ENCODE data around the gene PRSS35. TPM values are rescaled to one million over a fixed set of nuclear protein-coding genes. Genes with fewer than 3 reads are reported as not detected.

Gene PRSS35
- total and polyA plus RNA-seq, 2 donors (not counting 1 experiment from before 2014, with no cell fraction given): not detected

- H3K27me3 ChIP-seq (replicated peaks in 1 of 4; ENCODE audit: control extremely low read depth in 1 of 4, control insufficient read depth in 3 of 4, insufficient read depth in 4 of 4, low read length in 3 of 4): peaks cover 0 to 18% (median 9%) of the 10 kb centered on the region in 4 experiments
- no peaks in the 10 kb centered on the region for H3K9me3 ChIP-seq (ENCODE audit: control extremely low read depth in 1 of 3, control insufficient read depth in 2 of 3, insufficient read depth in 1 of 3, low read length in 2 of 3)
- DNase-seq (peak; percentile 40), ATAC-seq (ENCODE audit: low read depth) (no peak)
- Mint-ChIP-seq H3K9me3 (ENCODE audit: insufficient read depth) (no peaks in the 10 kb centered on the region), H3K27ac (no peak overlapping the region), H3K4me3 (no peak overlapping the region), H3K4me1 (peaks cover 13% of the 10 kb centered on the region), H3K27me3 (peaks cover 40% of the 10 kb centered on the region)
- WGBS (ENCODE audit: insufficient coverage): 0% methylated on average over 1 of the region's 4 CpGs
- H2AFZ ChIP-seq (ENCODE audit: insufficient read depth, low read depth, low read length, poor library complexity, severe bottlenecking): no peak overlapping the region
- H3K9ac ChIP-seq (ENCODE audit: low read length): no peak overlapping the region
- ChIA-PET POLR2A (no interaction called here), CTCF (interaction anchor here (1.2 to 6.8 kb wide), 5 partner anchors 9 to 1244 kb away, joined by 4 to 35 read pairs (median 12); partner anchors contain the start of genes DOP1A and UBE3D)
- H3K4me2 ChIP-seq (replicated peaks; ENCODE audit: low read depth, low read length, poor library complexity, severe bottlenecking): no peak overlapping the region
- H3K79me2 ChIP-seq (ENCODE audit: control insufficient read depth, insufficient read depth, low read length): no peaks in the 10 kb centered on the region
- H3K4me3 ChIP-seq (ENCODE audit: control extremely low read depth in 1 of 5, extremely low read depth in 1 of 5, insufficient read depth in 1 of 5, low read depth in 2 of 5, low read length in 4 of 5): no peak overlapping the region
- intact Hi-C loops (cut with micrococcal nuclease): loop anchor here (2.0 kb wide), 2 partner anchors 292 to 450 kb away; partner anchors contain the start of gene UBE3D
- H3K36me3 ChIP-seq (replicated peaks in 1 of 2; ENCODE audit: control extremely low read depth in 1 of 2, control insufficient read depth in 1 of 2, extremely low read depth in 1 of 2, insufficient read depth in 2 of 2, low read length in 1 of 2): no peaks in the 10 kb centered on the region
- H3K27ac ChIP-seq (ENCODE audit: low read length in 2 of 2): no peak overlapping the region
- peak; percentile 91 for TF ChIP-seq CTCF (IDR thresholded peaks at IDR 0.05)
- TF ChIP-seq EZH2 (IDR thresholded peaks at IDR 0.05; ENCODE audit: borderline replicate concordance, insufficient read depth, low read depth, low read length, poor library complexity, severe bottlenecking): no peak
- no peaks in the 10 kb centered on the region for H4K20me1 ChIP-seq (ENCODE audit: control insufficient read depth, insufficient read depth, low read length, poor library complexity, severe bottlenecking)
- peaks cover 9 to 11% of the 10 kb centered on the region in 2 donors for H3K4me1 ChIP-seq (ENCODE audit: control insufficient read depth in 2 of 2, insufficient read depth in 2 of 2, low read length in 2 of 2)
Measured at GRCh38 chr6:83514866-83515466, 2.6 kb downstream of the PRSS35 start.

GRCh38 chr6:83517500-83517899 is 5.2 kb downstream of the PRSS35 start:
- WGBS (ENCODE audit: insufficient coverage): no CpG with 5 or more reads among the region's 1 CpG
- Histone ChIP-seq H3K27ac (ENCODE audit: low read length in 2 of 2) (no peak overlapping the region), H3K9me3 (ENCODE audit: control extremely low read depth in 1 of 3, control insufficient read depth in 2 of 3, insufficient read depth in 1 of 3, low read length in 2 of 3) (no peaks in the 10 kb centered on the region), H3K79me2 (ENCODE audit: control insufficient read depth, insufficient read depth, low read length) (no peaks in the 10 kb centered on the region), H4K20me1 (ENCODE audit: control insufficient read depth, insufficient read depth, low read length, poor library complexity, severe bottlenecking) (no peaks in the 10 kb centered on the region), H3K4me3 (ENCODE audit: control extremely low read depth in 1 of 5, extremely low read depth in 1 of 5, insufficient read depth in 1 of 5, low read depth in 2 of 5, low read length in 4 of 5) (no peak overlapping the region), H3K4me2 (replicated peaks; ENCODE audit: low read depth, low read length, poor library complexity, severe bottlenecking) (no peak overlapping the region), H3K9ac (ENCODE audit: low read length) (no peak overlapping the region), H3K36me3 (replicated peaks in 1 of 2; ENCODE audit: control extremely low read depth in 1 of 2, control insufficient read depth in 1 of 2, extremely low read depth in 1 of 2, insufficient read depth in 2 of 2, low read length in 1 of 2) (no peaks in the 10 kb centered on the region), H3K27me3 (replicated peaks in 1 of 4; ENCODE audit: control extremely low read depth in 1 of 4, control insufficient read depth in 3 of 4, insufficient read depth in 4 of 4, low read length in 3 of 4) (peaks cover 0 to 11% (median 5%) of the 10 kb centered on the region in 4 experiments), H3K4me1 (ENCODE audit: control insufficient read depth in 2 of 2, insufficient read depth in 2 of 2, low read length in 2 of 2) (peaks cover 1 to 4% of the 10 kb centered on the region in 2 donors), H2AFZ (ENCODE audit: insufficient read depth, low read depth, low read length, poor library complexity, severe bottlenecking) (no peak overlapping the region)
- TF ChIP-seq CTCF (IDR thresholded peaks at IDR 0.05): no peak
- no peak for TF ChIP-seq EZH2 (IDR thresholded peaks at IDR 0.05; ENCODE audit: borderline replicate concordance, insufficient read depth, low read depth, low read length, poor library complexity, severe bottlenecking)
- H3K4me1 Mint-ChIP-seq: peaks cover 6% of the 10 kb centered on the region
- peaks cover 28% of the 10 kb centered on the region for H3K27me3 Mint-ChIP-seq
- intact Hi-C loops (cut with micrococcal nuclease): no loop called here
- no peak overlapping the region for H3K27ac Mint-ChIP-seq
- ChIA-PET CTCF (no interaction called here), POLR2A (no interaction called here)
- no peaks in the 10 kb centered on the region for H3K9me3 Mint-ChIP-seq (ENCODE audit: insufficient read depth)
- DNase-seq (no peak), ATAC-seq (ENCODE audit: low read depth) (no peak)
- H3K4me3 Mint-ChIP-seq: no peak overlapping the region
